HT-29 (cell line): ENCODE results near the gene CAPN7. TPM values are rescaled to one million over a fixed set of nuclear protein-coding genes. Genes with fewer than 3 reads are reported as not detected.

Experiments used
- DNase-seq: peaks from one replicate; pipeline ENCODE4 v3.0.0-alpha.2; 2015; ENCODE audit warnings: low spot score
- total RNA-seq: library from RNA; depleted of rRNA; stranded (reverse); fragments of >200 nt; shearing (Covaris generic); gene quantifications from 2 replicates; pipeline ENCODE4 v1.2.3, GENCODE V29; 2014

CAPN7 gene
- total RNA-seq, 1 experiment from 2014 or later = 12.3 TPM

DNA sequence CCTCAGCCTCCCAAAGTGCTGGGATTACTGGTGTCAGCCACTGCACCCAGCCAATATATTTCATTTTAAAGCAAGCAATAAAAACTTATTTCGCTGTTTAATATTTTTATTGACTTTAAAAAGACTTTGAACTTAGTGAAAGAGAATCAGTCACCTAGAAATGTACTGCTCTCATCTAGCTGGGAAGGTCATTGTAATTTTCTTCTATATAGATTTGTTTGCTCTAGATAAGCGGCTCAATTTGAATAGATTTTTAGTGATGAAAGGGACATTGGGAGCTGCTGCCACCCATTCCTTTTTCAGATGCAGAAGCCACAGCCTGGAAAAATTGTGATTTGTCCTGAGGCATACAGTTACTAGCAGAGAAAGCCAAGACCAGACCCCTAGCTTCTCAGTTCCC is 40.1 kb downstream of the CAPN7 start:
- no peak for DNase-seq

GRCh38 chr3:15253023-15253697 is 47.1 kb downstream of the CAPN7 start:
- no peak for DNase-seq

DNA sequence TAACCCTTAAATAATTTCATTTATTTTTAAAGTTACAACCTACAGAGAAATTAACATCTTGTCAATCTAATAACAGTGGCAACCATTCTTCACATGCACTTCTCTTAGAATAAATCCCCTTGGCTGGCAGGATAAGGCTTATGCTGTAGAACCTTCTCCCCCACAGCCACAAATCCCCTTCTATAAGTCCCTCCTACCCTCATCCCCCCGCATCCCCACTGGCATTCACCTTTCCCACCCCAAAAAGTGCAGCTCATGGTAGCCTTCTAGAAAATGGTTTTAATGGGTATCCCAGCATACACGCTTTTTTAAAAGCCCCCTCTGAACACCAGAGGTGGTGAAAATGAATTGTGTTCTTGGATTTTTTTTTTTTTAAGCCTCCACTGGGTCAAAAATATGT is 49.2 kb downstream of the CAPN7 start:
- no peak for DNase-seq

DNA sequence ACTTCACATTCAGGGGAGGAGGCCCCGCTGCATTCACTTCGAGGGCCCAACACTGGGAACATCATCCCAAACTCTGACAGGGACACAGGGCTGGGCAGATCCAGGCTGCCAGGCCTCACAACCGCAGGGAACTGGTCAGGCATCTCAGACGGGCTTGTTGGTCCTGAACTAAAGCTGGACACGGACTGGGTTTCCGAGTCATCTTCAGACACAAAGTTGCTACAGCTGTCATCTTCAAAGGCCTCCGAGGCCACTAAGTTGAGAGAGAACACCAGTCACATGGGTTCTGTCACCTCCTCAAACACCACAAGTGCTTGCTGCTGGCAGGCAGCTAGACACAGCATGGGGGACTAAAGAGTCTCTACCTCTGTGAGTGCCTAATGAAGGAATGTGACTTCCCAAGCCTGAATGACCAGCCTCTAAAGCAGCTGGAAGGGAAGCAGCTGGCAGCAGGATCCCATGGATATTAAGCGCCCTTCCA is 50.9 kb downstream of the CAPN7 start:
- DNase-seq = no peak

- DNase-seq = no peak
Observed at GRCh38 chr3:15258720-15259119, 52.7 kb downstream of the CAPN7 start.

- no peak for DNase-seq
Observed at GRCh38 chr3:15260531-15260930, 54.5 kb downstream of the CAPN7 start.

- DNase-seq = no peak
Observed at GRCh38 chr3:15261274-15261673, 55.2 kb downstream of the CAPN7 start.

GRCh38 chr3:15262021-15262420 is 56.0 kb downstream of the CAPN7 start:
- DNase-seq = no peak

- no peak for DNase-seq
Observed at GRCh38 chr3:15263120-15263519, 57.1 kb downstream of the CAPN7 start.

DNA sequence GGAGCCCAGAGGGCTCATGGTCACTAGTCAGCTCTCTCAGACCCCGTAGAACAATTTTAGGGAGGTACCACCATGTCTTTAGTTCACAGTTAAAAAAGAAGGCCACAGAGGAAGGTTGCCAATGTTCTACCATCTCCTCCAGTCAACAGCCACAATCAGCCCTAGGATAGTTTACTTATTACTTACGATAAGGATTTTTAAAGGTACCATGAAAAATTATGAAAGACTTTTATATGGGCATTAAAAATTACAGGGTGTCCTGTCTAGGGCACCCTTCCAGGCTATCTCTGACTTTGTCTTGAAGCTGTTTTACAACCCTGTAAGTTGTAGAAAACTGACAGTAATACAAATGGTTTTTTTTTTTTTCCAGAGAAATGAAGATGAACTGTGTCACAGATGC is 57.9 kb downstream of the CAPN7 start:
- DNase-seq = no peak

GRCh38 chr3:15264486-15264885 is 58.4 kb downstream of the CAPN7 start:
- DNase-seq = no peak

DNA sequence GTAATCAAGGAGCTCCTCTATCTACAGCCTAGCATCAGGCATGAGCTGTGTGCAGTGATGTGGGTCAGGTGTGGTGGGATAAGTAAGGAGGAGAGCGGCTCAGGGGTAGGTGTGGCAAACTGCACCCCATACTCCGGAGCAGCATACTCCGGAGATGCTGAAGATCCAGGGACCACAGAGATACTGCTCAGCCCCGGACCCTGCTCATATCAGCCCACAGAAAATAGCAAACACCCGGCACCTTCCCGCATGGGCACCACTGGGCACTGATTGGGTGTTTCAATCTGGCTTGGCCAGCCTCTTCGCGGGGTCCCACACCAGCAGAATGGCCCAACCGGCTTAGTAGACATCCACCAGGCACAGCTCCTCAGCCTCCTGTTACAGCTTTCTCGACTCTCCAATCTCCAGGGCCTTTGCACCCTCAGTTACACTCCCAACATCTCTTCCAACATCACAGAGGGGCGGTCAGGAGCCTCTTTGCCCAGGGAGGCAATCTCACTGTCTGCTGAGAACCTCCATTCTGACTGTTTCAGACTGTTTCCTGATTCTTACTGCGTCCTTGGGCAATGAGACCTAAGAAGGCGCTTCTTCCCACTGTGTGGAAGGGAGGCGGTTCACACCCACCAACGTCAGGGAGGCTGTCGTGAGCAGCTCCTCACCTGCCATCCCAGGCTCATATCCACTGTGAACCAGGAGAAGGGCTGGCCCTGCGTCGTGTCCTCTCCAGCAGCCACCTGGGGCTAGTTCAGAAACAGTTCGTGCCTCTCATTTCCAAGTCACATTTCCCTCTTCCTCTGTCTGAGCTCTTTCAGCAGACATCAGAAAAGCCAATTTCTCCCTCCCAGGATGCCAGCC is 59.8 kb downstream of the CAPN7 start:
- no peak for DNase-seq

GRCh38 chr3:15266510-15267376 is 60.7 kb downstream of the CAPN7 start:
- DNase-seq = no peak

GRCh38 chr3:15267502-15267901 is 61.5 kb downstream of the CAPN7 start:
- no peak for DNase-seq

GRCh38 chr3:15268033-15268631 is 62.1 kb downstream of the CAPN7 start:
- peak; percentile 76 for DNase-seq

- DNase-seq = peak; percentile 60
Observed at GRCh38 chr3:15269091-15269989, 63.3 kb downstream of the CAPN7 start.

DNA sequence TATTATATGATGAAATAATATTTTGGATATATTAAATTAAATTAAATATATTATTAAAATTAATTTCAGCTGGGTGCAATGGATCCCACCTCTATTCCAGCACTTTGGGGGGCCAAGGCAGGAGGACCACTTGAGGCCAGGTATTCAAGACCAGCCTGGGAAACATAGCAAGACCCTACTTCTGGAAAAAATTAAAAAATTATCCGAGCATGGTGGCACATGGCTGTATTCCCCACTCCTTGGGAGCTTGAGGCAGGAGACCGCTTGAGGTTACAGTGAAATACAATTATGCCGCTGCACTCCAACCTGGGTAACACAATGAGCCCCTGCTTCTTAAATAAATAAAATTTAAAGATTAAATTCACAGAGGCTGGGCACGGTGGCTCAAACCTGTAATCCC is 65.0 kb downstream of the CAPN7 start:
- DNase-seq = no peak

GRCh38 chr3:15271785-15272381 is 65.8 kb downstream of the CAPN7 start:
- no peak for DNase-seq

DNA sequence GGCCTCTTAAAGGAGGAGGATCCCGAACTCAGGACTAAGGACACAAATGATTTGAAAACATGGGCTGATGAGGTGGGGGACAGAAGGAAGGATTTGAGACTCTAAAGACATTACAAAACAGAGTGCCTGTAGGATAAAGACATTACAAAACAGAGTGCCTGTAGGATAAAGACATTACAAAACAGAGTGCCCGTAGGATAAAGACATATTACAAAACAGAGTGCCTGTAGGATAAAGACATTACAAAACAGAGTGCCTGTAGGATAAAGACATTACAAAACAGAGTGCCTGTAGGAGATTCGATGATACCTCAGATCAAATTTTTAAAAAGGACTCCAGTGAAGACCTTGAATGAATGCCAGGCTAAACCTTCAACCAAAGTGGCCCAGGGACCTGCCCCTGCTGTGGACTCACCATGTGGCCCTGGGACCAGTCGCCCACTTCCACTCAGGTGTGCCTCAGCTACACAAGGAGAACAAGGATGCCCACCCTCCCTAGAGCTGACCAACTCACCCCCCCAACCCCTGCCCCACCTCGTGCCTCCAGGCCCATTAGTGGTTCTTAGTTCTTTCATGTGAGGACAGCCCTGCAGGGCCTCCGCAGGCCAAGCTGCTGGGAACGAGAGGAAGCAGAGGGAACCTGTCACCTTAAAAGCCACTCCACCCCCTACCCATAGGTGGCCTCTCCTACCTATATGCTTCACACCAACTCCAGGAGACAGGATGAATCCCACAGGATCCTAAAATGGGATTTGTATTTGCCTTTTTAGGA is 66.6 kb downstream of the CAPN7 start:
- no peak for DNase-seq
